ENCODE measurements around the gene ARCN1.

GRCh38 chr11:118625036-118625690 is 53.0 kb downstream of the ARCN1 start:
- no peak for TF ChIP-seq GATA3 (IDR thresholded peaks at IDR 0.05; ENCODE audit: low read depth, low read length)
- TF ChIP-seq GATA2 (IDR thresholded peaks at IDR 0.05; ENCODE audit: low read depth, low read length): no peak
